Fibroblast of gingiva (primary cell): Measurements from ENCODE around the gene CLCNKA.
"Not testable (repeated sequence)": the region's sequence is repeated elsewhere in the genome, so short reads cannot be mapped to it uniquely, and the experiment has no call there.

Source experiments
- DNase-seq: peaks from one replicate; pipeline ENCODE4 v3.0.0-alpha.2; 2011; ENCODE audit warnings: low read depth

The CLCNKA gene

GRCh38 chr1:16017461-16018303, 4.2 kb upstream of the CLCNKA start, which contains the start of gene HSPB7:
TSS of gene HSPB7 (minus strand) at chr1:16018043. CDS start at chr1:16017963, 80 bp downstream.
- DNase-seq, result peak; percentile 84

GRCh38 chr1:16018308-16018707, 3.5 kb upstream of the CLCNKA start:
- DNase-seq, result no peak

GRCh38 chr1:16018749-16019643, 2.8 kb upstream of the CLCNKA start:
- peak; percentile 38 for DNase-seq

GRCh38 chr1:16019644-16020277, 2.1 kb upstream of the CLCNKA start:
- no peak for DNase-seq

- no peak for DNase-seq
These were observed 1.5 kb upstream of the CLCNKA start for GRCh38 chr1:16020325-16020724.

- not testable (repeated sequence) for DNase-seq
These were observed 958 bp upstream of the CLCNKA start for GRCh38 chr1:16020878-16021277.

- DNase-seq, result no peak
These were observed 557 bp downstream of the CLCNKA start for GRCh38 chr1:16022393-16022792.

- no peak for DNase-seq
These were observed 1.3 kb downstream of the CLCNKA start for GRCh38 chr1:16023050-16023653.

GRCh38 chr1:16026302-16026701, 4.5 kb downstream of the CLCNKA start:
- DNase-seq, result not testable (repeated sequence)

- no peak for DNase-seq
These were observed 5.1 kb downstream of the CLCNKA start for GRCh38 chr1:16026723-16027484.

- no peak for DNase-seq
These were observed 6.6 kb downstream of the CLCNKA start for GRCh38 chr1:16028237-16029002.

- DNase-seq, result not testable (repeated sequence)
These were observed 7.1 kb downstream of the CLCNKA start for GRCh38 chr1:16029003-16029268.

- no peak for DNase-seq
These were observed 7.5 kb downstream of the CLCNKA start for GRCh38 chr1:16029288-16029687.

- no peak for DNase-seq
These were observed 9.7 kb downstream of the CLCNKA start for GRCh38 chr1:16031551-16031950.

GRCh38 chr1:16032388-16033102, 10.7 kb downstream of the CLCNKA start:
- DNase-seq, result peak; percentile 76

- not testable (repeated sequence) for DNase-seq
These were observed 11.3 kb downstream of the CLCNKA start for GRCh38 chr1:16033103-16033632.

- not testable (repeated sequence) for DNase-seq
These were observed 14.6 kb downstream of the CLCNKA start for GRCh38 chr1:16036461-16036860.

- DNase-seq, result no peak
These were observed 16.7 kb downstream of the CLCNKA start for GRCh38 chr1:16038620-16038912.

- DNase-seq, result not testable (repeated sequence)
These were observed 18.0 kb downstream of the CLCNKA start for GRCh38 chr1:16039871-16040270.

- no peak for DNase-seq
These were observed 19.4 kb downstream of the CLCNKA start for GRCh38 chr1:16041200-16041599.
